Hematopoietic multipotent progenitor cell treated with erythropoietin and hydrocortisone succinate and interleukin-3 and kit ligand, for 6 days (in vitro differentiated cells): Measurements from ENCODE around the gene UGDH.
A peak's percentile ranks its signal among the peaks of the same experiment; 100 is the strongest.
"Not testable (repeated sequence)": the region's sequence is repeated elsewhere in the genome, so short reads cannot be mapped to it uniquely, and the experiment has no call there.

ENCODE experiments used
- DNase-seq: peaks from one replicate; pipeline ENCODE4 v3.0.0-alpha.2; 2015

UGDH gene

DNA sequence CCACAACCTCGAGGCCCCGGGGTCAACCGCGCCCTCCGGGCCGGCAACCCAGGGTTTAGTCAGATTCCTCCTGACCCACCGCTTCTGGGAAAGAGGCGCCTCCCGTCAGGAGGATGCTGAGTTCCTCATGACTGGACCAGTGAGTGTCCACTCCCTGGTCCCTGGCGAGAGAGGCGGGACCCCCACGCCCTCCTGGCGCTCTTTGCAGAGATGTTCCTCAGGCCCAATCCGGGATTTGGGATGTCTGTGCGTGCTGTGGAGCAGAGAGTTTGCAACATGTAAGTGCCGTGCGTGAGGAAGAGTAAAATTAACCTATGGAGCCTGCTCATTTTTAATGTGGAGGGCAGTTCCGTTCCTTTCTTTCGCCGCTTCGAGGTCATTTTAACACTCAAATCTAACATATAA, 824 bp upstream of the UGDH start:
- peak; percentile 24 for DNase-seq

DNA sequence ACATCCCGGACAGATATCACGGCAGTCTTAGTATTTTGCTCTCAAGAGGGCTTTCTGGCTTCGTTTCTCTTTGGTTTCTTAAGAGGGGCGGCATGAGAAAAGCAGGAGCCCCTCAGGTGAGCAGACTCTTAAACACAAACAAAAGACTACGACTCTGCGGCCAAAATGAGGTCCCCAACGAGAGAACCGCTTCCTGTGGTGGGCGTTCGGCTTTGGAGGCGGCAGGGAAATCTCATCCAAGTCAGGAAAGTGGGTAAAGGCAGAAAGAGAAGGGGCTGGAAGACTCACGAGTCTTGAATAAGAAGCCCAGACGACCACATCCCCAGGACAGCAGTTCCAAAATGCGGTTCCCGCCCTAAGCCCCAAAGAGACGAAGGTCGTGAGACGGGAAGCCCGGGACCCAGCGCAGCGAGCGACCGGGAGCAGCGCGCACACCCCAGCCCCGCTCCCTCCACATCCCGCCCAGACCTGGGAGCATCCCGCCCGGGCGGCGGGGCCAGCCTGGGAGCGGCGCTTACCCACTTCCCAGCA, 409 bp downstream of the UGDH start:
- DNase-seq = peak; percentile 42

DNA sequence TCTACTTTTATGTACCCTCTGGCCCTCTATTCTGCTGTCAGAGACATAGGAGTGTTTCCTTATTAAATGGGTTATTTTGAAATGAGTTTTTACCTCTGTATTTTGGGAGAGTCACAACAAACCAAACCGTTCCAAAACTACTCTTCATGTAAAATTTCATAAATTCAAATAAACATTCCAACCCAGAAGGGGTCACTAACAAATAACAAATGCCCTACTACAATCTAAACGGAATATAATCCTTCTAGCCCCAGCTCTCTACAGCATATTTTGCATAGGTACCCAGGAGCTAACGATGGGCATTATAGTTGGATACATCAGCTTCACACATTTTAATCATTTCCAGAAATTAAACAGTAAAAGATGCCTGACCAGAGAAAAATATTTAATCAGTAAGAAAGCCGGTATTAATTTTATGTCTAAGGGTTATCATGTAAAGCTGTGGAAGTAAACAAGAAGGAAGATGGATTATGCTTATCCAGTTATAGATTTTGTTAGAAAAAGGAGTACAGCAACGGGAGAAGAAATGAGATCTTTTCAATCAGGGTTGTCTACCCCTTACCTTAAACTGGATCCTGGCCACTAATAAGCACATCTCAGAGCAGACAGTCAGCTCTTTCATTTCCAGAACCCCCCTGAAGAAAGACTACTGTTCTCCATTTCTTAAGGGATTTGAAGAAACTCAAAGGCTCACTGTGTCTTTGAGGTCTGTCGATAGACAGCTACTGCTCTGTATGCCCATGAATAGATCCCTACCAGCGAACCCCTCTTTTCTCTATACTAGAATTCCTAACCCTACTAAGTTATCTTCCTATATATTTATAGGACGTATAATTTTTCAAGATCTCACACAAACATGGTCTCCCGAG, 1.2 kb downstream of the UGDH start:
- no peak for DNase-seq

DNA sequence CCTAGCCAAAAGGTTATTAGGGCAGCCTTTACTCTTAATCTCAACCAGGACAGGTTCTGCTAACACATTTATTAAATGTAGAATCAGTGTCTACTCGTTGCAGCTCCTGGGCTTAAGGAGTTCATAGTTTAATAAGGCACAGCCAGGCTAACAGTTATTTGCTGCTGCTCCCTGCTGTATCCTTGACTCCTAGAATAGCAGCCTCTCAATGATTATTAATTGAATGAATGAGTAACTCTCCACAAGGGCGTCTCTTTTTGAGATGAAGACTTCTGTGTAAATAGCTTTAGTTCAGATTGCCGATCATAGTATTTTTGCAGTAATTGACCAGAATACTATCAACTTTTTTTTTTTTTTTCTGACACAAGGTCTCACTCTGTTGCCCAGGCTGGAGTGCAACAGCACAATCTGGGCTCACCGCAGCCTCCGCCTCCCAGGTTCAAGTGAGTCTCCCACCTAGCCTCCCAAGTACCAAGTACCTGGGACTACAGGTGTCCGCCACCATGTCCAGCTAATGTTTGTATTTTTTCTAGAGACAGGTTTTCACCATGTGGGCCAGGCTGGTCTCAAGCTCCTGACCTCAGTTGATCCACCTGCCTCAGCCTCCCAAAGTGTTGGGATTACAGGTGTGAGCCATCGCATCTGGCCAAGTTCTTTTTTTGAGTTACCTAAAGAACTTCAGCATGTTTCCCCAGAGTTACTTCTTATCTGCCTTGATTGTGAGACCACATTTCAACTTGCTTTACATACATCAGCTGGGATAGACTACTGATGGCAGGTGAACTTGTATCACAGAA, 2.9 kb downstream of the UGDH start:
- DNase-seq = no peak

DNA sequence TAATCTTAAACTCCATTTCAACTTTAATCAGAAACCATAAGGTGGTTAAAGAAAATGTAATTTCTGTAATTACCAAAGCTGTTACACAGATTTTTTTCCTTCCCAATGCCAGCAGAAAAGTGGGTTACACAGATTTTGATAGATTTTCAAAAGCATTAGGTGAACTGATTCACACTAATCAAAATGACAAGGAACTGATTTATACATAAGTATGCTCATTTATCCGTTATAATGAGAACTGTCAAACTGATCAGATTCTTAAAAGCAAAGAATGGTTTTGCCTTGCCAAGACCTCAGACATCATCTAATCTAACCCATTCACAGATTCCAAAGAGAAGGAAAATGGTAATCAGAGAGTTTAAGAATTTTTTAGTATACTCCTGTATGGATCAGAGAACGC, 5.2 kb downstream of the UGDH start:
- no peak for DNase-seq

DNA sequence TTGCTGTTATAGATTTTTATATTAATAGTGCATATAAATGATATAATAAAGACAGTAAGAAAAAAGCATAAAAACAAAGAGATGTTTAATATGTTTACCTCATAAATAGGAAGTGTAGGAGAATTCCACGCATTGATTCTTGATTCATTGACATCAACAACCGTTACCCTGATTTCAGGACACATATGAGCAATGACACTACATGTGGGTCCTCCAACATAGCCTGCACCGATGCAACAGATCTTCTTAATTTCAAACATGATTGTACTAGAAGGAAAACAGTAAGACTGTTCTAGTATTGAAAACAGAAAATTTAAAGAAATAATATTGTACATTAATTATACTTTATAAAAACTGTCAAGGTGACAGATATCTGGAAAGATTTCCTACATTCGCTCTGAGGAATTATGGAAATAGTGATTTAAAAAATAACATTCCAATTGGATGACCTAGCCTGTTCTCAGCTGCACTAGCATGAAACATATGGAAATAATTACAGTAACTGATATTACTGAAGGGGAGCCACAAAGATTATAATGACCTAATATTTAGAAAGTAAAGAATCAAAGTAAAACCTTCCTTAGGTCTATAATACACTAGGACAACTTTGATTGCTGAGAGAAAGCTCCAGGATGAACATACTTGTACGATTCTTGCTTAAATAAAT, 5.9 kb downstream of the UGDH start:
- no peak for DNase-seq

DNA sequence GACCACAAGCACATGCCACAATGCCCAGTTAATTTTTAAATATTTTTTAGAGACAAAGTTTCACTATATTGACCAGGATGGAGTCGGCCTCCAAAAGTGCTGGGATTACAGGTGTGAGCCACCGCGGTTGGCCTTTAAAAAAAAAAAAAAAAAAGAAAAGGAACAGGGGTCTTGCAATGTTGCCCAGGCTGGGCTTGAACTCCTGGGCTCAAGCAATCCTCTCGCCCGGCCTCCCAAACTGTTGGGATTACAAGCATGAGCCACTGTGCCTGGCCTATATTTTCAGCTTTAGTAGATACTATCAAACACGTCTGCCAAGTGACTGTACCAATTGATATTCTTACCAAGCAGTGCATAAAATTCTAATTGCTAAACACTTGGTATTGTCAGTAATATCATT, 8.8 kb downstream of the UGDH start:
- DNase-seq = no peak

DNA sequence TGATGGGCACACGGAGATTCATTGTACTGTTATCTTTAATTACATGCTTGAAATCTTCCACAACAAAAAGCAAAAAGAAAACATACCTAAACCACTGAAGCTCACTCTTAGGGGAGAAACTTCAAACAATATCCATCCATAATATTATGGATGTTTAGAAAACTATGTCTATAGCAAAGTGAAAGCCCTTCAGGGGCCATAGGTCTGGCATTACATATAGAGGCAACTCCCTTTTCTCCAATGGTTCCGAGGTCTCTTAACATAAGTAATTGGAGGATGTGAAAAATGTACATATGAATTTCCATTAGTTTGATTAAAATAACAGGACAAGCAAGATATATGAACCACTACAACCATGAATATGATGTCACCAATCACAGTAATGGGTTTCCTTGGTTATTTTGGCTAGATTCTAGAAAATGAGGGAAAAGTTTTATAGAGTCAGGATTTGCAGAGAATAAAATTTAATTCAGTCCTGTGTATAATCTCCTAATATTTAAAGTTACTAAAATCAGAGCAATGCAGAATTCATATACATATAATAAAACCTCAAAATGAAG, 10.8 kb downstream of the UGDH start:
- DNase-seq = no peak

DNA sequence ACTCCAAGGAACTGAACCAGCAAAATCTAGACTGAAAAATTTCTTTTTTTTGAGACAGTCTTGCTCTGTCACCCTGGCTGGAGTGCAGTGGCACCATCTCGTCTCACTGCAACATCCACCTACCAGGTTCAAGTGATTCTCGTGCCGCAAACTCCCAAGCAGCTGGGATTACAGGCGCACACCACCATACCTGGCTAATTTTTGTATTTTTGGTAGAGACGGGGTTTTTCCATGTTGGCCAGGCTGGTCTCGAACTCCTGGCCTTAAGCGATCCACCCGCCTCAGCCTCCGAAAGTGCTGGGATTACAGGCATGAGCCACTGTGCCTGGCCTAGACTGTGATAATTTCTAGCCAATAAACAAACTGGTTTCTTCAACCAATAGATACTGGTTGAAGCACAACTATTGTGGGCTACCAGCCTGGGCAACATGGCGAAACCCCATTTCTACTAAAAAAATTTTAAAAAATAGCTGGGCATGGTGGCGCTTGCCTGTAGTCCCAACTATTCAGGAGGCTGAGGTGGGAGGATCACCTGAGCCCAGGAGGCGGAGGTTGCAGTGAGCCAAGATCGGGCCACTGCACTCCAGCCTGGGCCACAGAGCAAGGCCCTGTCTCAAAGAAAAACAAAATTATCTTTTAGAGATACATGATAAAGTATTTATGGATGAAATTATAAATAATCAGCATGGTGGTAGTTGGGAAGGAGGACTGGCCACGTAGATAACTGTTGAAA, 11.4 kb downstream of the UGDH start:
- not testable (repeated sequence) for DNase-seq

DNA sequence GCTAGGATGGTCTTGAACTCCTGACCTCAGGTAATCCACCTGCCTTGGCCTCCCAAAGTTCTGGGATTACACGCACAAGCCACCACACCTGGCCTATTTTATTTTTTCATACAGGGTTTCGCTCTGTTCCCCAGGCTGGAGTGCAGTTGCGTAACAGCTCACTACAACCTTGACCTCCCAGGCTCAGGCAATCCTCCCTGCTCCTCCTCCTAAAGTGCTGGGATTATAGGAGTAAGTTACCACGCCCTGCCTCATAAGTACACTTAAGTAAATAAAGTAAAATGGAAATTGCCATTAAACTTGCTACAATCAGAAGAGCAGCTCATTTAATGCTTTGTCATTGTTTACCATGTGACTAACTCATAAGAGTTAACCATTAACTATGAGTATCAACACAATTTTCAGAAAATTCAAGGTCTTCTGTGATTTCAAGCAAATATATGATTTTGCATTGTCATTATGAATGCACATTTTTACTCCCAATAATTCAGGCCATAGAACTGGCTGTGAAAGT, 12.3 kb downstream of the UGDH start:
- DNase-seq = no peak

DNA sequence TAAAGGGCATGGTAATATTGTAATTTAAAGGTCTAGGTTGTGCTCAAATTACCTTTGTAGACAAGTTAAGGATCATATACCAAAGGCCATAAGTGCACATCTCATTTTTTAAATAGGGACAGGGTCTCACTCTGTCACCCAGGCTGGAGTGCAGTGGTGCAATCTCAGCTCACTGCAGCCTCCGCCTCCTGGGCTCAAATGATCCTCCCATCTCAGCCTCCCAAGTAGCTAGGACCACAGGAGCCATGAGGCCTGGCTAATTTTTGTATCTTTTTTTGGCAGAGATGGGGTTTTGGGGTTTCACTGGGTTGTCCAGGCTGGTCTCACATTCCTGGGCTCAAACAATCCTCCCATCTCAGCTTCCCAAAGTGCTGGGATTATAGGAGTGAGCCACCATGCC, 13.0 kb downstream of the UGDH start:
- not testable (repeated sequence) for DNase-seq

DNA sequence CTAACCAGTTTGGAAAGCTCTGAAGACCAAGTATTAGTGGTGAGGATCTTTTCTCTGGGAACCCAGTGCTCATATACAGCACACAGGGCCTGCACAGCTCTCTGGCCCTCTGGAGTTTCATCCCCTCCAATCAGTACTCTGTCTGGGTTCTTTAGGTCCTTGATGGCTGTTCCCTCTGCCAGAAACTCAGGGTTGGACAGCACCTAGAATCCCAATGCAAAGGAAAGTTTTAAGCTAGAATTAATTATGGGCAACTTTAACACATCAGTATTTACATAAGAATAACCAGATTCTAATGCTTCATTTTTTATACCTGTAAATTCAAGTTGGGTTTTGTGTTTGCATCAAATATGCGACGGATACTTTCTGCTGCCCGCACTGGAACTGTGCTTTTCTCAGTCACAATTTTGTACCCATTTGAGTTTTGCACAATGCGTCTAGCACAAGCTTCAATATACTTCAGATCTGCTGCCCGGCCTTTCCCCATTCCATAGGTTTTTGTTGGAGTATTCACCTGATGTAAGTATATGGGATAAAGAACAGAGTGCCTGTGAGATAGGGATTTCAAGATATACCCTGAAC, 16.8 kb downstream of the UGDH start:
- no peak for DNase-seq

DNA sequence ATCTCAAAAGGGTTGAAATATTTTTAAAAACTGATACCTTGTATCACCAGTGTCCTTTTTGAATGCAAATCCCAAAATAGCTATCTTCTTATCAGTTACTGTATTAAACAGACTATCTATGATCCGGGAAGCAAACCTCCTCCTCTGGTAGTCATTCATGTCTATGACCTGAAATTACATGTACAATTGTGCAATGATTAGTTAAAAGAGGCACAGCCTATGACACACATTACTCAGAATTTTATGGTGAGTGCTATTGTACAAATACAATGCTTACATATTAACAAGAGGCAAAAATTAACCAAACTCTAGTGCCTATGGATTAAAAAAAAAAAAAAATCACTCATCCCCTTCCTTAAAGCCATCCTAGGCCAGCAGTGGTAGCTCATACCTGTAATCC, 21.7 kb downstream of the UGDH start:
- DNase-seq = no peak

DNA sequence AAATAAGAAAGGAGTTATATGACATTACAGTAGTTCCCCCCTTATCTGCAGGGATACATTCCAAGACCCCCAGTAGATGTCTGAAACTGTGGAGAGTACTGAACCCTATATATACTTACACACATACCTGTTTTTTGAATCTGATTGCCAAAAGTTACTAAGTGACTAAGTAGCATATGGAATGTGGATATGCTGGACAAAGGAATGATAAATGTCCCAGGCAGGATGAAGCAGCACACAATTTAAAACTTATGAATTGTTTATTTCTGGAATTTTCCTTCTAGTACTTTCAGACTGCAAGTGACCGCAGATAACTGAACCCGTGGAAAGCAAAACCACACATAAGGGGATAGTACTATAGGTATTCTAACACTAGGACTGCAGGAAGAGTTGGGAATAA, 22.7 kb downstream of the UGDH start:
- no peak for DNase-seq

DNA sequence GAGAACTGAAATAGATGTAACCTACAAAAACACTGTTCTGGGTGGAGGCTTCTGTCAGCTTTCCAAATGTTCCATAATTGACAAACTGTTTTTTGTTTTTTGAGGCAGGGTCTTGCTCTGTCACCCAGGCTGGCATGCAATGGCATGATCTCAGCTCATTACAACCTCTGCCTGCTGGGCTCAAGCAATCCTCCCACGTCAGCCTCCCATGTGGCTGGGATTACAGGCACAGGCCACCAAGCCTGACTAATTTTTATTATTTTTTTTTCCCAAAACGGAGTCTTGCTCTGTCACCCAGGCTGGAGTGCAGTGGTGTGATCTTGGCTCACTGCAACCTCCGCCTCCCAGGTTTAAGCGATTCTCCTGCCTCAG, 24.6 kb downstream of the UGDH start:
- DNase-seq = not testable (repeated sequence)

DNA sequence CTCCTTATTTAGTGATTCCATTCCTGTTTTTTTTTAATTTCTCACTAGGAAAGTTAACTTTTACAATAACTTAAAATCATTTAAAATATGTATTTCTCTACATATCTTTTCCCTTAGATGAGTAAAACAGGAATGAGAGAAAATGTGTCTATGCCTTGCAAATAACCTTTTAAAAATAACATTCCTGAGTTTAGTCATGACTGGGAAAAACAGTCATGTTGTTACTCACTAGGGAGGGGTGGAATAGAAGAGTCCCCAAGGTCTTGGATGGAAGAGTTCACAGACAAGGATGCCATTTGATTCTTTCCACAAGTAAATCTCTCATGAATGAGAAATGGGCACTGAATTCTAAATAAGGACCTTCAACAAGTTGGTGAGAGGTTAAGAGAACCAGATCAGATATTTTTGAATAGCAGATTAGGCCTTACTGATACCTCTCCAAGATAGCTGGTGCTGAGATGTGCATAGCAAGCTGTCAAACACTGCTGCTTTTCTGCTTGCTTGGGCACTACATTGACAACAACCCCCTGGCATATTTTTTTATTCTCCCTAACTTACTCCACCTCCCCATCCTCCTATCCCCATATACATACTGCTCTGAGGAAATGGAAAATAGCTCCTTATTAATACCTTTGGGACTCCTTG, 25.1 kb downstream of the UGDH start:
- DNase-seq = no peak

DNA sequence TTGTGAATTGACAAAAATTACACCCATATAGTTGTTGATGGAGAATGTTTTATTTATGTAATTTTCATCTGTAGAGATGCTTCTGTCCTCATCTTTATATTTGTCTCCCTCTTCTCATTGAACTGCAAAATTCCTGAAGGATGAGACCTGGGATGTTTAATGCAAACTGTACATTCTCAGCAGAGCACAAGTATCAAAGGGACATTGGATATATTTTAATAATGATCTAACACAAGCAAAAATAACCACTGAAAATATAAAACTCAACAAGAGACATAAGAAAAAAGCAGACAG, 28.6 kb downstream of the UGDH start:
- no peak for DNase-seq

DNA sequence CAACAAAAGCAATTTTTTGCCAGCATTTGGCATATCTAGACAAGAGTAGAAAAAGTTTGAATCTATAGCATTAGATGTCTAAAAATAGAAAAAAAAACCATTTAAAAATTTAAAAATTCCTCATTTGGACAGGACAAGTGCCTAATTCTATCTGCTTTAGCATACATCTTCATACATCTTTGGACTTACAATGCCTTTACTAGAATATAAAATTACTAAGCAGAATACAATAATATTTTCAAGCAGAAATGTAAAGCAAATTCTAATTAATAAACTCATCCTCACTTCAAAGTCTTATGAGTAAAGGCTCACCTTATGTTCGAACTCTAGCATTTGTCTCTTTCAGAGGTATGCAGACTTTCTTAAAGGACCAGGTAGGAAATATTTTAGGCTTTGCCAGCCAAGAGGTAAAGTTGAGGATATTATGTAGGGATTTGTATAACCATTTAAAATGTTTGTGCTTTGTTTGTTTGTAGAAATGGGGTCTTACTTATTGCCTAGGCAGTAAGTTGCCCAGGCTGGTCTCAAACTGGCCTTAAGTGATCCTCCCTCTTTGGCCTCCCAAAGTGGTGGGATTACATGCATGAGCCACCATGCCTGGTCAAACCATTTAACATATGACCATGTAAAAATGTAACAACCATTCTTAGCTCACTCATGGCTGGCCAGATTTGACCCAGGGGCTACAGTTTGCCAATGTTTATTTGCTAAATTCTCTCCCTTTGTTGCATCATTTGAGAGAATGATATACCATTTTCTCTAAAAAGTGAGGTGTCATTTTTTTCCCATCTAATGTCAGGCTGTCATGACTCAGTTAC, 29.1 kb downstream of the UGDH start:
- no peak for DNase-seq

DNA sequence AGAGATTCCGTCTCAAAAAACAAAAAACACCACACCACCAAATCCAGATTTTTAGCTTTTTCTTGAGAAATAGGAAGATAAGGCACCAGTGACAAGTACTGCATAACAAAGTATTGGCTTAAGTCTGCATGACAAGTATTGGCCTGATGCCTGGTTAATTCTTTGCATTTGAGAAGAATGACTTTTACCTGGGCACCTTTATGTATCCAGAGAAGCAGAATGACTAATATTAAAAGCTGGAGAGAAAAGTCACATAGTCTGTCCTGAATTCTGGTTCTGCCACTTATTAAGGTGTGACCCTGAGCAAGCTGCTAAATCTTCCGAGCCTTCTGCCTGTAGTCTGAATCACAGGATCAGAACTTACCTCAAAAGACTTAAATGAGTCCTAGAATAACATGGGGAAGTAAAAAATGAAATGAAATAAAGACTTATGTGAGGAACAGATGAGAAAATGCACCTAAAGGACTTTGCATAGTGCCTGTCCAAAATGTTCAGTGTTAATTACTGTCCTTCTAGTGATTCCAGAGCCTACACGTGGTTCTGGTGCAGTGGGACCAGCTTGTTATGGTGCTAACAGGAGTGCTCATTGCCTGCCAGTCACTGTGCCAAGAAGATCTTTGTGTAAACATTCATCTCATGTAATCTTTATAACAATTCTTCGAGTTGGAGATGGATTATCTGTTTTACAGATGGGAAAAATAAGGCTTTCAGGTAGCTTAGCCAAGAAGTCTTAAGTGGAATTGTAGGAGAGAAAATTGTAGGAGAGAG, 31.6 kb downstream of the UGDH start:
- DNase-seq = no peak

DNA sequence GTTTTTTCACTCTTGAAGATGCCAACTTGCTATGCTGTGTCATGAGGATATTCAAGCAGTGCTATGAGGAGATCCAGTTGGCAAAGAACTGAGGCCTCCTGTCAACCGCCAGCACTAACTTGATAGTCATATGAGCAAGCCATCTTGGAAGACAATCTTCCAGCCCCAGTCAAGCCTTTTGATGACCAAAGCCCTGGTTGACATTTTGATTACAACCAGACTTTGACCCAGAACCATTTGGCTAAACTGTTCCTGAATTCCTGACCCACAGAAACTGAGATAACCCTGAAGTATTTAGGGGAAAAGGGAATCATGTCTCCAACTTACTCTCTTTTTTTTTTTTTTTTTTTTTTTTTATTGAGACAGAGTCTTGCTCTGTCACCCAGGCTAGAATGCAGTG, 32.9 kb downstream of the UGDH start:
- no peak for DNase-seq
